Measurements from ENCODE around the gene ONECUT3.
"Not testable (repeated sequence)": the region's sequence is repeated elsewhere in the genome, so short reads cannot be mapped to it uniquely, and the experiment has no call there.

ONECUT3 gene

GRCh38 chr19:1752757-1753728 lies at the start of gene ONECUT3:
ONECUT3 (plus strand) TSS chr19:1753506; CDS start chr19:1753663, 157 bp downstream.
- H3K4me3 ChIP-seq (ENCODE audit: low read length): no peak within 1 kb of the TSS
- no peak for TF ChIP-seq ZNF274 (IDR thresholded peaks at IDR 0.05; ENCODE audit: low read depth, low read length)

- H3K4me3 ChIP-seq (ENCODE audit: low read length): no peak overlapping the region
- TF ChIP-seq ZNF274 (IDR thresholded peaks at IDR 0.05; ENCODE audit: low read depth, low read length): no peak
Measured at GRCh38 chr19:1704339-1704738, 49.0 kb upstream of the ONECUT3 start.

- H3K4me3 ChIP-seq (ENCODE audit: low read length): no peak overlapping the region
- no peak for TF ChIP-seq ZNF274 (IDR thresholded peaks at IDR 0.05; ENCODE audit: low read depth, low read length)
Measured at GRCh38 chr19:1705367-1705766, 47.9 kb upstream of the ONECUT3 start.

GRCh38 chr19:1706646-1707045 lies 46.7 kb upstream of the ONECUT3 start:
- H3K4me3 ChIP-seq (ENCODE audit: low read length): not testable (repeated sequence)

DNA sequence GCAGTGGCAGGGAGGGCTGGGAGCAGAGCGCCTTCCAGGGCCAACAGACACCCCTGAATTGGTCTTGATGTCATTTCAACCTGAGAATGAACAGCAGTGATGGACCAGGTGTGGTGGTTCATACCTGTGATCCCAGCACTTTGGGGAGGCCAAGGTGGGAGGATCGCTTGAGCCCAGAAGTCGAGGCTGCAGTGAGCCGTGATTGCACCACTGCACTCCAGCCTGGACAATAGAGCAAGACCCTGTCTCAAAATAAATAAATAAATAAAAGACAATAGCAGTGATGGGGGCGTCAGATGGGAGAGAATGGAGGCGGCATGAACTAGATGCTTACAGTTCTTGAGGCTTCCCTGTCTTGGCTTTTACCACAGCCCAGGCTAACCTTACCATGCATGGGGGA lies 46.1 kb upstream of the ONECUT3 start:
- no peak for TF ChIP-seq ZNF274 (IDR thresholded peaks at IDR 0.05; ENCODE audit: low read depth, low read length)
- no peak overlapping the region for H3K4me3 ChIP-seq (ENCODE audit: low read length)

DNA sequence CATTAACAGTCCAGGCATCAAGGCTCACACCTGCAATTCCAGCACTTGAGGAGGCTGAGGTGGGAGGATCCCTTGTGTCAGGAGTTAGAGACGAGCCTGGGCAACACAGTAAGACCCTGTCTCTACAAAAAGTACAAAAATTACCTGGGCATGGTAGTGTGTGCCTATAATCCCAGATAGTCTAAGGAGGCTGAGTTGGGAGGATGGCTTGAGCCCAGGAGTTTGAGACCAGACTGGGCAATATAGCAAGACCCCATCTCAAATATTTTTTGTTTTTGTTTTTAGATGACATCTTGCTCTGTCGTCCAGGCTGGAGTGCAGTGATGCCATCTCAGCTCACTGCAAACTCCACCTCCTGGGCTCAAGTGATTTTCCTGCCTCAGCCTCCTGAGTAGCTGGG lies 40.1 kb upstream of the ONECUT3 start:
- H3K4me3 ChIP-seq (ENCODE audit: low read length): no peak overlapping the region
- no peak for TF ChIP-seq ZNF274 (IDR thresholded peaks at IDR 0.05; ENCODE audit: low read depth, low read length)

GRCh38 chr19:1715540-1715939 lies 37.8 kb upstream of the ONECUT3 start:
- no peak for TF ChIP-seq ZNF274 (IDR thresholded peaks at IDR 0.05; ENCODE audit: low read depth, low read length)
- H3K4me3 ChIP-seq (ENCODE audit: low read length): no peak overlapping the region

GRCh38 chr19:1717200-1717969 lies 35.9 kb upstream of the ONECUT3 start:
- no peak for TF ChIP-seq ZNF274 (IDR thresholded peaks at IDR 0.05; ENCODE audit: low read depth, low read length)
- H3K4me3 ChIP-seq (ENCODE audit: low read length): no peak overlapping the region

DNA sequence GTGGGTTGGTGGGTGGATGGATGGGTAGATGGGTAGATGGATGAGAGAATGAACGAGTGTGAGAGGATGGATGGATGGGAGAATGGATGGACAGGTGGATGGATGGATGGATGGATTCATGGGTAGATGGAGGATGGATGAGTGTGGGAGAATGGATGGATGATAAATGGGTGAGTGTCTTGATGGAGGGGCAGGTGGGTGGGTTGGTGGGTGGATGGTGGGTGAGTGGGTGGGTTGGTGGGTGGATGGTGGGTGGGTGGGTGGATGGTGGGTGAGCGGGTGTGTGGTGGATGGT lies 35.4 kb upstream of the ONECUT3 start:
- H3K4me3 ChIP-seq (ENCODE audit: low read length): no peak overlapping the region
- no peak for TF ChIP-seq ZNF274 (IDR thresholded peaks at IDR 0.05; ENCODE audit: low read depth, low read length)

GRCh38 chr19:1718420-1719291 lies 34.6 kb upstream of the ONECUT3 start:
- no peak overlapping the region for H3K4me3 ChIP-seq (ENCODE audit: low read length)
- no peak for TF ChIP-seq ZNF274 (IDR thresholded peaks at IDR 0.05; ENCODE audit: low read depth, low read length)

DNA sequence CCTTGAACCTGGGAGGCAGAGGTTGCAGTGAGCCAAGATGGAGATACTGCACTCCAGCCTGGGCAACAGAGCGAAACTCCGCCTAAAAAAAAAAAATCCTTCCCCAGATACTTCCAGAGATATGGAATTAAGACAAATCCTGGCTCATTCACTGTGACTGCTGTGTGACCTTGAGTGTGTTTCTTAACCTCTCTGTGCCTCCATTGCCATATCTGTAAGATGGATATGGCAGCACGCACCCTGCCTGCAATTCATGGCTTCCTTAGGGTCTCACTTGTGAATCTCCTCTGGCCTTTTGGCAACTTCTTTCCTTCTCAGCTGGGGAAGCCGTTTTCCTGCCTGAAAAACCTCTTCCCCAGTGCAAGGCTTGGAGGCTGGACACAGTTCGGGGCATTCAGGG lies 33.8 kb upstream of the ONECUT3 start:
- no peak for TF ChIP-seq ZNF274 (IDR thresholded peaks at IDR 0.05; ENCODE audit: low read depth, low read length)

DNA sequence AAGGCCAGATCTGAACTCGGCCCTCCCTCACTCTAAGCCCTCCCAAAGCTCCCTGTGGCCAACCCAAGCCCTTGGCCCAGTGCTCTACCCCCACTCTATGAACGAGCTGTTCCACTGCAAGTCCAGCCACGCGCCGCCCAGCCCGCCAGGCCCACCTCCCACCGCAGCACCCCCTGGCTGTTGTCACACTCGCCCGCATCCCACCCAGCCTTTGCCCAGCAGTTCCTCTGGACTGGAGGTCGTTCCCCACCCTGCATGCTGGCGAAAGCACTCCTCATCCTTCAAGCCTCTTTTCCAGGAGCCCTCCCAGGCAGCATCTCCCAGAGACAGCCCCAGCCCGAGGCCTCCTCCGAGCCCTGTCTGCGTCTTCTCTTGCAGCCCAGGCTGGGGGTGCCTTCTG lies 33.1 kb upstream of the ONECUT3 start:
- H3K4me3 ChIP-seq (ENCODE audit: low read length): no peak overlapping the region
- no peak for TF ChIP-seq ZNF274 (IDR thresholded peaks at IDR 0.05; ENCODE audit: low read depth, low read length)

More for the DNA sequence above, 33.8 kb upstream of the ONECUT3 start:
- H3K4me3 ChIP-seq (ENCODE audit: low read length): no peak overlapping the region

DNA sequence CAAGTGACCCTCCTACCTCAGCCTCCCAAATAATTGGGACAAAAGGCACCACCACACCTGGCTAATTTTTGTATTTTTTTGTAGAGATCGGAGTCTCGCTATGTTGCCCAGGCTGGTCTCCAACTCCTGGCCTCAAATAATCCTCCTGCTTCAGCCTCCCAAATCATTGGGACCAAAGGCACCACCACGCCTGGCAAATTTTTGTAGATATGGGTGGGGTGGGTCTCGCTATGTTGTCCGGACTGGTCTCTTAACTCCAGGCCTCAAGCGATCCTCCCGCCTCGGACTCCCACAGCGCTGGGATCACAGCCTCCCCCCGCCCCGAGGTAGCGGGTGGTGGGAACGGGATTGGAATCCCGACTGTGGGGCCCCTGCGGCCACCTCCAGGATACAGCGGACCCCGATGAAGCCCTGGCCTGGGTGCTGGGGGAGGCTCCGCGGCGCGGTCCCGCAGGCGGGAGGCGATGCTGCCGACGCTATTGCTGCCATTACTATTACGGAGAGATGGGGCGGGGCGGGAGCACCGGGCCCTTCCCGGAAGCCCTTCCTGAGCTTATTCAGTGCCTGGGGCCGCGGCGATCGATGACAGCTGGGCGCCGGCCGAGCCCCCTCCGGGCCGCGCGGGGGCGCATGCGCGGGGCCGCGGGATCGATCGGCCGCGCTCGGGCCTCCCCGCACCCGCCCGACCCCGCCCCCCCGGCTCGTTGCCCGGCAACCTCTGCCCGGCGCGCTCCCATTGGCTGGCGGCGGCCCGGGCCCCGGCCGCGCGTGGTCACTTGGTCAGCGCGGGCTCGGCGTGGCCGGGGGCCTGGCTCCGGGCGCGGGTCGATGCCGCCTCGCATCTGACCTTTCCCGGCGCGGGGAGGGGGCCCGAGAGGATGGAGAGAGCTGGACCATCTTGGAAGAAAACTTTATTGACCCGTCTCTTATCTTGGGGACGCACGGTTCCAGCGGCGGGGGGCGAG lies 27.9 kb upstream of the ONECUT3 start:
- no peak for TF ChIP-seq ZNF274 (IDR thresholded peaks at IDR 0.05; ENCODE audit: low read depth, low read length)
- no peak overlapping the region for H3K4me3 ChIP-seq (ENCODE audit: low read length)

Data from GM08714 (cell line).